Measurements from ENCODE around the gene TXNRD1.
"Not testable (repeated sequence)": the region's sequence is repeated elsewhere in the genome, so short reads cannot be mapped to it uniquely, and the experiment has no call there.

The TXNRD1 gene

DNA sequence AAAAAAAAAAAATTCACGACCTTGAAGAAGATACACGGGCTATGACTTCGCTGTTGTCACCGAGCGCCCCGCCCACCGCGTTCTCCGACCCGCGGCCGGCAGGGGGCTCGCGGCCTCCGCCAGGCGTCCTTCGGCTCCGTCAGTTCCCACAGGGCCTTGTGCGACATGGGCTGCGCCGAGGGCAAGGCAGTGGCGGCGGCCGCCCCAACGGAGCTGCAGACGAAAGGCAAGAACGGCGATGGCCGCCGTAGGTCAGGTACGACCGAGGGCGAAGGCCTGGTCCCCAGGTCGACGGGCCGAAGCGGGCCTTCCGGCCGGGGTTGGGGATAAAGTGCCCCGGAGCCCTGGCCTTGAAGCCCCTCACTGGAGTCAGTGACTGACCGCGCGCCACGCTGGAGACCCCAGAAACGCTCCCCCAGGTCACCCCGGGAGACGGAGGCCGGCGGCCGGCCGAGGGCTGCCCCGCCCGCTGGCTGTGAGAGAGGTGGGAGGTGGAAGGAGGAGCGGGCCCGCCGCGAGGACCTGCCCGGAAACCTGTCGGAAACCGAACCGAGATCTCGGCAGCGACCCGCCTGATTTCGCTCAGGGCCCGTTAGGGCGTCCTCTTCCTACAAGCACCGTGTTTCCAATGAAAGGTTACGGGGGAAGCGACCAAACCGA lies at the start of gene TXNRD1:
TXNRD1 (plus strand) TSS at position 142 of the 660 bp plus-strand sequence; CDS start at position 166, 24 bp downstream.
- no peak for FAIRE-seq

DNA sequence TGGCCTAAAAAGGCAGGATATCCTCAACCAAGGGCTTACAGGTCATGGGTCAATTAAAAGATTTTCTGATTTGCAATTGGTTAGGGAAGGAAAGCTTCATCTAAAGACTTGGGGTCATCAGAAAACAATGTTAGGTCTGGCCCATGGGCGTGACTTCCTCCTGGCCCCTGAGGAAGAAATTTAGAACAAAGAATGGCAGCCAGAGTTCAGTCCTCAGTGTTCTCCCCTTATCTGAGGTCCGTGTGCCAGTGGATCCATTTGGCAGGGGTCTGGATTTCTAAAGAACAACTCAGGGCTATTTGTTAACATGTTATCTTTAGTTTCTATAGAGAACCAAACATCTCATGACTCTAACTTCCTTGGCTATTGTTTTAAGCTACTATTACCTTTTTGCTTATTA lies 49.8 kb upstream of the TXNRD1 start:
- FAIRE-seq, result no peak

DNA sequence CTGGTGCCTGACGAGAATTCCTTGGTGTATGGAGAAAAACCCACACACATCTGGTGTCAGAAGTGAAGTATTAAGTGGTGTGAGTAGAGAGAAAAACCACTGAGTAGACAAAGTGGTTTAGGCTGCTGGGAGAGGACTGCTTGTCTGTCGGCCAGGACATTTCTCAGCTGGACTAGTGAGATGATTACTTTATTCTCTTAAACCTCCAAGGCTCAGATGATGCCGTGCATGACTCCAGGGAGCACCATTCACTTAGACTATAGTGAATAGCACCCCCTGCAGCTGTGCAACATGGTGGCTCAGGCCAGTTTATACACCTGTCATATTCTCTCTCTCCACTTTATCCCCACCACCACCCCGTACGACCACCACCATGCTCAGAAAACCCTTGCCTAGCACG lies 49.1 kb upstream of the TXNRD1 start:
- no peak for FAIRE-seq

DNA sequence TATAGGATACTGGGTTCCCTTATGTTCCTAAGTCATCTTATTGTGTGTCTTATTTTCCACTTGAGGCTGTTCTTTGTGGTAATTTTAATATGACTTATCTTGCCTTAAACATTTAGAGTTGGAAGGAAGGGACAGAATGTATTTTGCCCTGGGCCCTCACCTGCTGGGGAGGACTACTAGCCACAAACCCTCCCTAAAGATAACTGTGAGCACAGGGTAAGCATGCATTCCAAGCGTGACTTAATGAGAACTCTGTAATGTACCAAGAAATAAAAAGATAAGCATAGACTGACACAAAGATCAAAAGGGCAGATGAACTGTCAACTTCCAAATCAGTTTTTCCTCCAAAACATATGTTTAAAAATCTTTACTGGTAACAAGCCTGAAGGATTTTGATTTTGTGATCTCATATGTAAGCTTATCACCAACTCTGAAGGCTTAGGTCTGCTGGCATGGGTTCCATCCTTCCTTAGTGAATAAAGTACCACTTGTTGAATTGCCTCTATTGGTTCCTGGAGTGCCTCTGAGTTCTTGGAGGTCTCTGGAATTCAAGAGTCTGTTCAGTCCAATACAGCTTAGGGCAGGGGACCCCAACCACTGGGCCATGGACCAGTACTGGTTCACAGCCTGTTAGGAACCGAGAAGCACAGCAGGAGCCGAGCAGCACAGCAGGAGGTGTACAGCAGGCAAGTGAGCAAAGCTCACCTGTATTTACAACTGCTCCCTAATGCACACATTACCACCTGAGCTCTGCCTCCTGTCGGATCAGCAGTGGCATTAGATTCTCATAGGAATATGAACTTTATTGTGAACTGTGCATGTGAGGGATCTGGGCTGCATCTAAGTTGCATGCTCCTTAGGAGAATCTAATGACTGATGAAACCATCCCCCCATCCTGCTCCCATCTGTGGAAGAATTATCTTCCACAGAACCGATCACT lies 47.8 kb upstream of the TXNRD1 start:
- no peak for FAIRE-seq

DNA sequence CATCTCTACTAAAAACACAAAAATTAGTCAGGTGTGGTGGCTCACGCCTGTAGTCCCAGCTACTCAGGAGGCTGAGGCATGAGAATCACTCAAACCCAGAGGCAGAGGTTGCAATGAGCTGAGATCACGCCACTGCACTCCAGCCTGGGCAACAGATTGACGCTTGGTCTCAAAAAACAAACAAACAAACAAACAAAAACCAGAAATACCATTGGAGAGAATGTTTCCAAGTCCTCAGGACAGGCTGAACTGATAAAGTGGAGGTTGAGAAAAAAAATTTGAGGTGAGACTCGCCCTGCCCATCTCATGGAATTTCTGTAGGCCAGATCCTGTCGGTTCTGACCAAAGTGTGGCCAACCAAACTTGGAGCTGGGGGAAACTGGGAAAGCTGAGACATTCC lies 47.0 kb upstream of the TXNRD1 start:
- FAIRE-seq, result no peak

DNA sequence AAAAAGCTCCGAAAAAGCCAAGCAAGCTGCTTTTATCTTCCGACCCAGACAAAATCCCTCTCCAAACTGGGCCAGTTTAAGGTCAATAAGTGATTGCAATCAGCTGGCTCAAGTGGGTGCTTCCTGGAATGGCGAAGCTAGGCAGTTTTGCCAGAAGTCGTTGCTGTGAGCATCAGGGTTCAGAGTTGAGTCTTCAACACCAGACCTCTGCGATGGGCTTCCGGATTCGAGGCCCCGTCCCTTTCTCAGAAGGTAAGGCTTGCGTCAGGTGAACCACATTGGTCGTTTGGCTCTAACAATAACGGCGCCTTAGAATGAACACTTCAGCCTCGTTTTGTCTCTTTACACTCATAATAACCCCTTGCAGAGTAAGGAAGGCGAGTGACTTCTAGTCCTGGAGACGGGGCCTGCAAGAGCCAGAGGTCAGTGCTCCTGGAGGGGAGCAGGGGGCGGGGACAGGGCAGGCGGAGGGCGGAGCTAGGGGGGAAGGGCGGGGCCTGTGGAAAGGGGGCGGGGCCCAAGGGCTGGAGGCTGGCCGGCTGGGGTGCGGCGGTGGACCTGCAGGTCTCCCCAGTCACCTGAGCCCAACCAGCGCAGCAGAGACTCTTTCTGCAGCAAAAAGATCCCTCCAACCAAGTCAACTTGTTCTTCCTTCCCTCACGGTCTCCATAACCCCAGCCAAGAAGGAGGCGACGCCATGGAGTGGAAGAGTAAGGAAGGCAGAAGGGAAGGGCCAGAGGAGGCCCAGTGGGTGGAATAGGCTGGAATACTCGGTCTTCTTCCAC lies 43.6 kb upstream of the TXNRD1 start:
- FAIRE-seq, result no peak

DNA sequence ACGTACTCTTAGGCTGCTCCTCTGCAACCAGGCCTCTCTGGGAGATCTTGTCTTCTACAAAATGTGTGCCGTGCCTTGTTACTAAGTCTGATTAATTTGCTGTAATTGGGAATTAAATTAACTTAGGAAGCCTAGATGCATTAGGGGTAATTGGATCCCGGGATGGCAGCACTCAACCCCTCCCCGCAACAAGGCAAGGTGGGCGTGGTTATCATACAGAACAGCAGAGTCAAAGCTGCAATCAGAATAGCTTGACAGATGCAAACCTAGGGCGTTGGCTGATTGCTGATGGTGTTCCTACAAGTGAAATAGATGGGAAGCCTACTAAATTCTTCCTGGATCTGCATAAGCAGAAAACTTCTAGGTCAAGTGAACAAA lies 43.0 kb upstream of the TXNRD1 start:
- FAIRE-seq, result no peak

DNA sequence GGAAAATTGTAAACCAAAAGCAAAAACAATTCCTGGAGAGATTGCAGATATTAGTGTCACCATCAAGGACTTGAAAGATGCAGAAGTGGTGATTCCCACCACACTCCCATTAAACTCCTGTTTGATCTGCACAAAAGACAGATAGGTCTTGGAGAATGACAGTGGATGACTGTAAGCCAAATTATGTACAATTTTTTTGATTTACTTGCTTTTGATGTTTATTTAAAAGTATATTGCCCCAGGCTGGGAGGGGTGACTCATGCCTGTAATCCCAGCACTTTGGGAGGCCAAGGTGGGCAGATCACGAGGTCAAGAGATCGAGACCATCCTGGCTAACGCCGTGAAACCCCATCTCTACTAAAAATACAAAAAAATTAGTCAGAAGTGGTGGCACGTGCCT lies 41.8 kb upstream of the TXNRD1 start:
- FAIRE-seq, result not testable (repeated sequence)

DNA sequence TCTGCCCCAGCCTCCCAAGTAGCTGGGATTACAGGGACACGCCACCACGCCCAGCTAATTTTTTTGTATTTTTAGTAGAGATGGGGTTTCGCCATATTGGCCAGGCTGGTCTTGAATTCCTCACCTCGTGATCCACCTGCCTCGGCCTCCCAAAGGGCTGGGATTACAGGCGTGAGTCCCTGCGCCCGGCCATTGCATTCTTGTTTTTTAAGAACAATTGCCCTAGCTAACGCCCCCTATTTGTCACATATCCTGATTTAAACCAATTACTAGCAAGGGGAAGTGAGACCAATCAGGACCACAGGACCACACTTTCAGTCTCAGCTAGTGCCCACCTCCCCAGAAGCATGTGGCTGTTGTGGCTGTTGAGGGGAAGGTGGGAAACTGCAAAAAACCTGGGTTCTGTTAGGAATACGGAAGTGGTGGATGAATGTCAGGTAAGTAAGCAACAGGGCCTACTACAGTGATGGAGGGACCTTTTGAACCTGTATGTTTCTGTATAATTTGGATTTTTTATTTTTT lies 39.8 kb upstream of the TXNRD1 start:
- FAIRE-seq, result no peak

DNA sequence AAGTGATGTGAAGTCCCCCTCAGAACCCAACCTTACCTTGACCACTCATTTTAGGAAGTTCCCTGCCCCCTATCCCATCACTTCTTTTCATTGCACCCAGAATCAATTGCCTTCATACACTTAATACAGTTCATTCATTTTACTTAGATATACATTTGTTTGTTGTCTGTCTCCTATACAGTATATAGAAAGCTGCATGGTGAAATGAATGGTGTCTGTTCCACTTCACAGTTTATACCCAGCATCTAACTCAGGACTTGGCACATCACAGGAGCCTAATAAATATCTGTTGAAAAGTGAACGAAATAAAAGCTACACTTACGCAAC lies 38.3 kb upstream of the TXNRD1 start:
- no peak for FAIRE-seq

DNA sequence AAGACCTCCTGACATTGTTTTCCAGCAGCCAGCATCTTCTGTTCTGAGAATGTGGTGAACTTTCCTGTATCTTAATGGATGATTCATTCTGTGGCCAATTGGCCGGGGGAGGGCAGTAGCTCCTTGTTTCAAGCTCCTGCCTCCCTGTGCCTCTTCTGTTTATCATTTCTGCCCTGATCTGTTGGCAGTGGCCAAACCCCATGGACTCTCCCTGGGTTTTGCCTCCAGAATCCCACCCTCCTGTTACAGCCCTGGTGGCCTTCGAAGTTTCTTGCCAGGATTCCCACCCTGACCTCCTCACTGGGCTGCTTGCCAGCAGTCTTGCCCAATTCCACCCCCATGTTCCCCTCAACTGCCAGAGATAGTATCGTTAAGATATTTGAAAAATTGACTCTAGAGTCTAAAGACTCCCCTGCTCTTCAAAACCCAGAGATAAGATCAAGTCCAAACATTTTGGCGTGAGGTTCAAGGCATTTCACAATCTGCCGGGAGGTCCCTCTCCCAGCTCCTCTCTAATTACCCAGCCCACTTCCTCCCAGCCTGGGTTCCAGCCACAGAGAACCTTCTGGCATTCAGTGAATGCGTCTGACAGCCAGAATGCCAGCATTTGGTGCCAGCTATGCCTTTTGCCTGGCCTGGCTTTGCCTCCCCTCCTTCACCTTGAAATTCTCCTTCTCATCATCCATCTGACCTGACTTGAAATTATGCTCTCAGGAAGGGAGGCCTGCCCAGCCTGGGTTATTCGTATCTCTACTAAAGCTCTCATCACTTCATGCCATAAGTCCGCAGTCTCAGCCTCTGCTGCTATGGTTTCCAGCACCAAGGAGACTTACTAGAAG lies 37.7 kb upstream of the TXNRD1 start:
- no peak for FAIRE-seq

DNA sequence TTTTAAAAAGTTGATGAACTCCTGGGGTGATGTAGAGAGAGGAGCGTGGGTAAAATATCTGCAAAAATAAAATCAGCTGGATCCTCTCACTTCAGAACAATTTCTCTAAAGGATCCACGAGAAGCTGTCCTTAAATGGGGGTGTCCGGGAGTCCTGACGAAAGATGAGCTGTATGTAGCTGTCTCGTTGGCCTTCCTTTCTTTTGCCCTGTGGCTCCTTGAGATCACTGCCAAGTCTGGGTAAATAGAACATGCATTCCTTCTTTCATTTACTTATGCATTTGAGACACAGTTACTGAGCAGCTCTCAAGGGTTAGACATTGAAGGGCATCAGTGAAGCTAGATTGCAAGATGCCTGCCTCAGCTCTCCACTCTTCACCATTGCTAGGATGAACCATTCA lies 35.2 kb upstream of the TXNRD1 start:
- no peak for FAIRE-seq

DNA sequence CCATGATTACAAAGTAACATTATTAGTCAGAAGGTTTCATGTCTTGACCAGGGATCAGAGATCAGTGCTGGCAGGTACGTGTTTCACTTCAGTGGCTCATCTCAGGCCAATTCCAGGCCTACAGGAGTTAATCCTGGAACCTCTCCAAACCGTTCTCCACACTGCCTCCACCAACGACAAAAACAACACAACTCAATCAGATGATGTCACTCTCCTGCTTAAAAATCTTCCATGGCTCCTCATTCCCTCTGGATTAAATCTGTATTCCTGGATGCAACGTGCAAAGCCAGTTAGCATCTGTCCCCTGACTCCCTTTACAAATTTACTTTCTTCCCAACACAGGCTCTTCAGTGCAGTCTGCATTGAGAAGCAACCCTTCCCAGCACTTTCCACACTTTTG lies 34.3 kb upstream of the TXNRD1 start:
- FAIRE-seq, result no peak

DNA sequence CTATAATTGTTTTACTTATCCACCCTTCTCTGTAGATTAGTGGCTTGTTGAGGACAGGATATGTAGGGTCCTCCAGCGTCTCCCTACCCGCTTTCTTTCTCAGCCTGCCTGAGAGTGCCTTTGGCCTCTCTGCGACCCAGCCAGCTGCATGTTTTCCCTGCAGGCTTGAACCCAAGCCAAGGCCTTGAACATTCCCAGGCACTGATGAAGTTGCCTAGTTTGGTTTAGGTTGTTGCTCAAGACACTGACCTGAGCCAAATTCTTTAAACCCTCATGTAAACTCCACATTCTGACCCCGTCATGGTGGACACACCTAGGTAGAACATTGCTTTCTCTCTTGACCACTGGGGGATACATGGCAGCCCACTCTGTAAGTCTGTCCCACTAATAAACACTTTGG lies 33.4 kb upstream of the TXNRD1 start:
- no peak for FAIRE-seq

DNA sequence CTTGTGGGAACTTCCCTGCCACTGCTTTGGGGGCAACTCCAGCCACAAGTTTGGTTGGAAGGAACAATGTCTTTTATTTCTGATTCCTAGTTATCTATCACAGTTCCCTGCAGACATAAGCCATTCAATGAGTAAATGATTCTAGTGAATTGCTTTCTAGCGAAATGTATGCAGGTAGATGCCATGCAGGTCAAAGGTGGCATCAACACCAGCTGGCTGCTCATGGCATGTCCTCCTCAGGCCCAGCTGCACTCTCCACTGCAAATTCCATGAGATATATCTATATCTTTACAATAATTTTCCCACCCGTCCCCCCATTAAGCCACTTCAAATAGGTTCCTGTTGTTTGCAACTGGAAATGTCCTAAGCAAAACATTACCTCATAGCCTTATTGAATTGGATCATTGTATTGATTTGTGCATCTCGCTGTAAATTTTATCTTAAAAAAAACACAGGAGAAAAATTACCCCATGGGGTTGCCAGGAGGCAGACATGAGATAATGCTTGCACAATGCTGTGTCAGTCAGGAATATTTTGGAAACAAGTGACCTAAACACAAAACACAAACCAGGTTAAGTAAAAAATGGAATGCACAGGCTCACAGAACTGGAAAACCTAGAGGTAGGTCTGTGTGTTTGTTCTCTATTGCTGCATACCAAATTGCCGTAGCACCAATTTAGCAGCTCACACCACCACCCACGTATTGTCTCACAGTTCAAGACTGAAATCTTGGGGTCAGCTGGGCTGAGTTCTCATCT lies 32.8 kb upstream of the TXNRD1 start:
- FAIRE-seq, result no peak

DNA sequence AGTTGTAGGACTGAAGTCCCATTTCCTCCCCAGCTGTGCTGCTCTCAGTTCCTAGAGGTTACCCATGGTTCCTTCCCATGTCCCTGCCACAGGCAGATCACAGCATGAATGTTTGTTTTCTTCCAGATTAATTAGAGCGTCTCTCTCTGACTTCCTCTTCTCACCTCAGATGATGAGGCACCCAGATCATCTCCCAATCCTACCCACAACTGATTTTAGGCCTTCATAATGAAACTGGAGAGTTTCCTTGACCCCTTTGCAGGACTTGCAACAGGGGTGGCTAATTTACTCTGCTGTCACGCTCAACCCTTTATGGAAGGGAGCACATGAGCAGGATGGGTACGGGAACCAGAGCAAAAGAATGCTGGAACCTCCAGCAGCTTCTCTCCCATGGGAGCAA lies 32.1 kb upstream of the TXNRD1 start:
- FAIRE-seq, result no peak

DNA sequence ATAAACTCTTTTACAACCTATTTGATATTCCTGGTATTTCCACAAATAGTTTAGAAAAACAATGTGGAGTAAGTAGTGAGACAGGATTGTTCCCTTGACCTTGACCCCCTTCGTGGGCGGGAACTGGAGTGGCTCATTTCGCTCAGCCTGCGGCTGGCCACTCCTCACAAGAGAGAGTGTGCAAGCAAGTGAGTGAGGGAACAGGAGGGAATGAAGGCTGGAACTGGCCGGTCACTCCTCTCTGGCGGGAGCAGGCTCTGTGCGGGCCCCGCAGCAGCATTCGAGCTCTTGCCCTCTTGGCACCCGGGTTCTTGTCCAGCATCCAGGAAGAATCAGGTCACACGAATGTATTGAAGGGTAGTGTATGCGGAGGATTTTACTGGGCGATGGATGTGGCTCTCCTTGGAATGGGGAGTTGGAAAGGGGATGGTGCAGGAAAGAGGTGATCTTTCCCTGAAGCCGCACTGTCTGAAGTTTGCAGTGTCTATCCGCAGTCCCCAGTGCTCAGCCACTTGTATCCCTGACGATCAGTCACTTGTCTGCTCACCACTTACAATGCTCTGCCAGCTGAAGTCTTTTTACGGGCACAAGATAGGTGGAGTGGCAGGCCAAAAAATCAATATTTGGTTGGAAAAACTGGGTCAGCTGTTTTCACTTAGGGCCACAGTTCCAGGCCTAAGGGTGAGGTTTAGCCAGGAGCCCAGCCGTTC lies 28.0 kb upstream of the TXNRD1 start:
- FAIRE-seq, result no peak

DNA sequence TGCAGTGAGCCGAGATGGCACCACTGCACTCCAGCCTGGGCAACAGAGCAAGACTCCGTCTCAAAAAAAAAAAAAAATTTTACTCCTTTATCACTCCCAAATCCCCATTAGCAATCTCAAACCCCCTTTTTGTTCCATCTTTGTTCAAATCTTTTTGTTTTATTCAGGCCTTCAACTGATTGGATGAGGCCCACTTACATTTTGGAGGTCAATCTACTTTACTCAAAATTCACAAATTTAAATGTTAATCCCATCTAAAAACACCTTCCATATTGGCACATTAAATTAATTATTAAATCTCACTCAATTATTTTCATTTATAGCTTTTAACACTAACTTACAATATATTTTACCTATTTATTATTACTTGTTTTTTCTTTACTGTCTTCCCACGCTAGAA lies 27.0 kb upstream of the TXNRD1 start:
- no peak for FAIRE-seq

DNA sequence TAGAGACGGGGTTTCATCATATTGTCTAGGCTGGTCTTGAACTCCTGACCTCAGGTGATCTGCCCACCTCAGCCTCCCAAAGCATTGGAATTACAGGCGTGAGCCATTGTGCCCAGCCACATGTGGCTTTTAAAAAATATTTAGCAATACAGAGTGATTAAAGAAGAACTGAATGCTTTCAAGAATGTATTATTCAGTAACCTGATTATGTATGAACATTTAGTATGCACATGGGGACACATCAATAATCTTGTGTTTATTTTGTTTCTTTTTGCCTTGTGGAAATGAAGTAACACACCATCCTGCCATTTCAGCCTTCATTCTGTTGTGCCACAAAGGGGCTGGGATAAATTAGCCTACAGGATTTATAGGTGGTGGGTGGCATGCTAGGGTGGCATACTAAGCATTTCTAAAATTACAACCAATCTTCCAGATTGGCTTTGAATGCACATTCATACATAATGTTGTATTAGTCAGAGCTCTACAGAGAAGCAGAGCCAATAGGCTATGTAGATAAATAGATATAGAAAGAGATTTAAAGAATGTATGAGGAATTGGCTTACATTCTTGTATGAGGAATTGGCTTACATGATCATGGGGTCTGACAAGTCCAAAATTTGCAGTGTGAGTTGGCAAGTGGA lies 25.5 kb upstream of the TXNRD1 start:
- FAIRE-seq, result no peak

DNA sequence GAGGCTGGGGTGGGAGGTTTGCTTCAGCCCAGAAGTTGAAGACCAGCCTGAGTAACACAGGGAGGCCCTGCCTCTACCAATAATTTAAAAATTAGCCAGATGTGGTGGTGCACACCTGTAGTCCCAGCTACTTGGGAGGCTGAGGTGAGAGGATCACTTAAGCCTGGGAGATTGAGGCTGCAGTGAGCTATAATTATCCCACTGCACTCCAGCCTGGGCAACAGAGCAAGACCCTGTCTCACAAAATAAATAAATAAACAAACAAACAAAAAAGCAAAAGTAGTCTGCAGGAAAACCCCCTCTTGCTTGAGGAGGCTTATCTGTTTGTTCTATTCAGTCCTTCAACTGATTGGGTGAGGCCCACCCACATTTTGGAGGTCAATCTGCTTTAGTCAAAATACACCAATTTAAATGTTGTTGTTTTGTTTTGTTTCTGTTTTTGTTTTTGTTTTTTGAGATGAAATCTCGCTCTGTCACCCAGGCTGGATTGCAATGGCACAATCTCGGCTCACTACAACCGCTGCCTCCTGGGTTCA lies 24.9 kb upstream of the TXNRD1 start:
- no peak for FAIRE-seq
